IMR-90 (cell line): Measurements from ENCODE around the gene EPM2AIP1. TPM values are rescaled to one million over a fixed set of nuclear protein-coding genes. Genes with fewer than 3 reads are reported as not detected.

Source experiments
- ATAC-seq: fragments of 200-7000 bp; cut with Tn5 transposase; 2 replicates; pipeline ENCODE4 v1.9.1; 2020; ENCODE audit warnings: low read depth, mild to moderate bottlenecking, moderate library complexity
- BruUV-seq: library from RNA; stranded (reverse); fragments of 400-500 nt; replicated peaks from 2 replicates; lab custom pipeline; 2021; lab: Mats Ljungman, UMichigan
- CTCF ChIA-PET: fragments of 300-600 bp; formaldehyde crosslinking; extraction: SDS; loops from one replicate; lab custom pipeline; 2021; ENCODE audit warnings: antibody characterized with exemption; lab: Yijun Ruan, JAX
- POLR2A ChIA-PET: fragments of 300-600 bp; sonication (Branson Sonifier 250); formaldehyde crosslinking; loops from one replicate; lab custom pipeline; 2022; ENCODE audit warnings: antibody characterized with exemption; ENCODE audit not compliant: unreplicated experiment; lab: Charles Lee
- DNase-seq: peaks from one replicate; pipeline ENCODE4 v3.0.0; 2013
- H2AFZ ChIP-seq: replicated peaks from 2 replicates; pipeline ENCODE3; 2013; ENCODE audit warnings: low read length, mild to moderate bottlenecking; ENCODE audit not compliant: poor library complexity
- H2AK5ac ChIP-seq: 2 replicates; pipeline ENCODE4 v1.6.1; 2013; ENCODE audit warnings: low read depth, low read length, inconsistent platforms
- H2AK9ac ChIP-seq: replicated peaks from 2 replicates; pipeline ENCODE3; 2013; ENCODE audit warnings: mild to moderate bottlenecking, low read depth, low read length, moderate library complexity; ENCODE audit not compliant: poor library complexity
- H2BK120ac ChIP-seq: 2 replicates; pipeline ENCODE4 v1.6.1; 2013; ENCODE audit warnings: low read depth, low read length, inconsistent platforms
- H2BK15ac ChIP-seq: 3 replicates; pipeline ENCODE4 v1.6.1; 2013; ENCODE audit warnings: low read depth, low read length, inconsistent platforms
- H2BK20ac ChIP-seq: 2 replicates; pipeline ENCODE4 v1.6.1; 2013; ENCODE audit warnings: low read depth, mild to moderate bottlenecking, inconsistent platforms, low read length, moderate library complexity
- H2BK5ac ChIP-seq: 2 replicates; pipeline ENCODE4 v1.6.1; 2013; ENCODE audit warnings: mild to moderate bottlenecking, low read depth, low read length, inconsistent platforms; ENCODE audit not compliant: poor library complexity, severe bottlenecking
- H3K14ac ChIP-seq: replicated peaks from 2 replicates; pipeline ENCODE4 v1.6.1; 2013; ENCODE audit warnings: low read depth, low read length, inconsistent platforms
- H3K18ac ChIP-seq: 2 replicates; pipeline ENCODE4 v1.6.1; 2013; ENCODE audit warnings: low read depth, low read length, control low read depth
- H3K23ac ChIP-seq: 2 replicates; pipeline ENCODE4 v1.6.1; 2013; ENCODE audit warnings: low read depth, low read length, inconsistent platforms
- H3K27ac ChIP-seq: 2 replicates; pipeline ENCODE4 v1.5.1; 2013; ENCODE audit warnings: mild to moderate bottlenecking, control low read depth, low read length; ENCODE audit not compliant: insufficient read depth
- H3K27me3 ChIP-seq: 2 replicates; pipeline ENCODE4 v1.6.1; 2013; ENCODE audit warnings: low read length; ENCODE audit not compliant: control insufficient read depth, insufficient read depth
- H3K36me3 ChIP-seq: 2 replicates; pipeline ENCODE4 v1.6.1; 2013; ENCODE audit warnings: low read length, mixed read lengths; ENCODE audit not compliant: control insufficient read depth, insufficient read depth
- H3K4ac ChIP-seq: 2 replicates; pipeline ENCODE4 v1.6.1; 2013; ENCODE audit warnings: low read depth, low read length, inconsistent platforms
- H3K4me1 ChIP-seq: 2 replicates; pipeline ENCODE4 v1.6.1; 2013; ENCODE audit warnings: low read length, mixed read lengths; ENCODE audit not compliant: control insufficient read depth, insufficient read depth
- H3K4me2 ChIP-seq: 2 replicates; pipeline ENCODE4 v1.6.1; 2013; ENCODE audit warnings: low read depth, mild to moderate bottlenecking, control low read depth, low read length, moderate library complexity
- H3K4me3 ChIP-seq: 2 replicates; pipeline ENCODE4 v1.5.1; 2013; ENCODE audit warnings: low read depth, mild to moderate bottlenecking, control low read depth, low read length, moderate library complexity; ENCODE audit not compliant: insufficient read depth
- H3K56ac ChIP-seq: 2 replicates; pipeline ENCODE4 v1.6.1; 2013; ENCODE audit warnings: low read length, inconsistent platforms; ENCODE audit not compliant: insufficient read depth; ENCODE audit errors: extremely low read depth
- H3K79me1 ChIP-seq, 2 experiments: 2 replicates each; pipeline ENCODE4 v1.6.1; 2013; ENCODE audit warnings: low read length in 2 of 2, inconsistent platforms in 1 of 2, low read depth in 1 of 2
- H3K9ac ChIP-seq: 2 replicates; pipeline ENCODE4 v1.6.1; 2013; ENCODE audit warnings: low read depth, low read length, control low read depth
- H3K9me1 ChIP-seq: 2 replicates; pipeline ENCODE4 v1.6.1; 2013; ENCODE audit warnings: low read length, inconsistent platforms; ENCODE audit not compliant: insufficient read depth
- H3K9me3 ChIP-seq: 2 replicates; pipeline ENCODE4 v1.6.1; 2013; ENCODE audit warnings: low read length; ENCODE audit not compliant: control insufficient read depth, insufficient read depth
- H4K20me1 ChIP-seq: 2 replicates; pipeline ENCODE4 v1.6.1; 2013; ENCODE audit warnings: low read length, inconsistent platforms; ENCODE audit not compliant: insufficient read depth
- H4K5ac ChIP-seq: 2 replicates; pipeline ENCODE4 v1.6.1; 2013; ENCODE audit warnings: mild to moderate bottlenecking, low read depth, low read length, control low read depth
- H4K8ac ChIP-seq, 2 experiments: 2 replicates each; pipeline ENCODE4 v1.6.1; 2013; ENCODE audit warnings: low read depth in 2 of 2, low read length in 2 of 2, control low read depth in 1 of 2, inconsistent platforms in 1 of 2
- H4K91ac ChIP-seq: 2 replicates; pipeline ENCODE4 v1.6.1; 2013; ENCODE audit warnings: low read depth, low read length, inconsistent platforms; ENCODE audit not compliant: insufficient read depth
- CEBPB ChIP-seq: IDR thresholded peaks from 2 replicates; pipeline ENCODE4 v1.6.1; 2012; ENCODE audit warnings: low read depth, low read length, improper control_type of control experiment
- MAFK ChIP-seq: IDR thresholded peaks from 2 replicates; pipeline ENCODE4 v1.6.1; 2012; ENCODE audit warnings: low read depth, low read length, improper control_type of control experiment
- NFE2L2 ChIP-seq: fragments of 150-350 bp; IDR thresholded peaks from 2 replicates; pipeline ENCODE4 v1.6.1; 2016; ENCODE audit warnings: low read depth, mild to moderate bottlenecking, low read length
- SMC3 ChIP-seq: fragments of 150-350 bp; IDR thresholded peaks from 2 replicates; pipeline ENCODE4 v1.6.1; 2016; ENCODE audit warnings: low read depth, mild to moderate bottlenecking, antibody characterized with exemption, low read length, moderate library complexity
- WGBS, 2 experiments: methylation state at CpG; one replicate each; pipeline versions ENCODE4 v1.1.5 to v1.1.7; 2013; ENCODE audit warnings: missing lambda C conversion rate in 2 of 2; ENCODE audit not compliant: insufficient read length in 1 of 2; ENCODE audit errors: extremely low coverage in 2 of 2; 5-methylcytosine and 5-hydroxymethylcytosine counted together
- dilution Hi-C: fragments of 300-500 bp; cut with HindIII; formaldehyde crosslinking; loops from one replicate; pipeline ENCODE4 v1.14.3; 2018; ENCODE audit warnings: low sequenced_read_pairs; ENCODE audit not compliant: unreplicated experiment
- in situ Hi-C: fragments of 300-500 bp; cut with MboI; formaldehyde crosslinking; loops from 3 replicates; pipeline ENCODE4 v1.14.3; 2019; ENCODE audit warnings: low sequenced_read_pairs, inconsistent platforms, mixed read lengths
- intact Hi-C: fragments of 100-400 bp; cut with micrococcal nuclease; formaldehyde crosslinking; loops from 2 replicates; pipeline ENCODE4 v1.10.0; 2022
- polyA plus RNA-seq, 3 experiments: library from polyadenylated mRNA; depleted of rRNA; stranded (reverse); fragments of >200 nt; gene quantifications; 2 replicates each; pipeline ENCODE4 v1.2.3, GENCODE V29; 2012; ENCODE audit warnings: low replicate concordance in 1 of 3
- total RNA-seq: library from RNA; depleted of rRNA; stranded (reverse); fragments of >200 nt; gene quantifications from 2 replicates; pipeline ENCODE4 v1.2.3, GENCODE V29; 2012
- TF ChIP-seq, protein P1 (sequence below): conservative IDR thresholded peaks from 2 replicates; pipeline ENCODE4 v1.5.1; 2012; ENCODE audit warnings: mild to moderate bottlenecking, low read depth, low read length, improper control_type of control experiment
- TF ChIP-seq, protein P2 (sequence below): fragments of 150-350 bp; IDR thresholded peaks from 2 replicates; pipeline ENCODE4 v1.6.1; 2016; ENCODE audit warnings: low read depth, mild to moderate bottlenecking, low read length, moderate library complexity, borderline replicate concordance

Gene EPM2AIP1
- total and polyA plus RNA-seq, 2 of the 4 experiments (the other 2 are of a cell fraction) = 6.4 to 13.4 TPM

DNA sequence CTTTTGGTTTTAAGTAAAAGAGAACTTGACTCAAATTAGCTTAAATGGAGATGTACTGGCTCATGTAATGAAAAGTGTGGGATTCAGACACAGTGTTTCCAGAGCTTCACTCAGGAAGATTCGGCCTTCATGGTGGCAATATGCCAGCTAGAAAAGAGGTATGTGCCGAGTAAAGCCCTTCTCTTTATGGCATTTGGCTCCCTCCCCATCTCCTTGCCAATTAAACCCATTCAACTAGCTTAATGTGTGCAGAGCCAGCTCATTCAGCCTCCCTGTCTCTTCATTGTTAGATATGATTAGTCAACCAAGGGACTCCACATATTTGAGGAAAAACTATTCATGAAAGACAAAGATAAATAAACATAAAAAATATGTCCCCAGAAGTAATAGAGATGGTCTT lies 33.1 kb downstream of the EPM2AIP1 start:
- Histone ChIP-seq H2AFZ (no peak overlapping the region), H3K18ac (no peak overlapping the region), H4K8ac (no peak overlapping the region), H4K5ac (no peak overlapping the region), H4K91ac (no peak overlapping the region), H3K9me1 (no peaks in the 10 kb centered on the region; the same call in 1 of the 2 replicates), H3K14ac (no peak overlapping the region), H3K56ac (no peak overlapping the region), H2BK15ac (no peak overlapping the region), H3K36me3 (no peaks in the 10 kb centered on the region), H4K20me1 (no peaks in the 10 kb centered on the region), H3K4me1 (peaks cover 6% of the 10 kb centered on the region; the same call in 1 of the 2 replicates), H2BK5ac (no peak overlapping the region), H3K4ac (no peak overlapping the region), H2AK9ac (no peak overlapping the region), H2AK5ac (no peak overlapping the region), H3K9me3 (no peaks in the 10 kb centered on the region), H3K4me3 (no peak overlapping the region), H3K23ac (no peak overlapping the region), H3K9ac (no peak overlapping the region), H3K4me2 (no peak overlapping the region), H3K27ac (no peak overlapping the region), H2BK120ac (no peak overlapping the region), H3K79me1 (no peaks in the 10 kb centered on the region), H3K27me3 (no peaks in the 10 kb centered on the region), H2BK20ac (no peak overlapping the region)
- in situ Hi-C loops (loop anchor here (5.0 kb wide), 1 partner anchor 233 kb away; no protein-coding TSS in a partner anchor), dilution Hi-C loops (no loop called here), intact Hi-C loops (loop anchor here (2.0 kb wide), 1 partner anchor 91 kb away; no protein-coding TSS in a partner anchor)
- ChIA-PET POLR2A (no interaction called here), CTCF (interaction anchor here (0.7 to 3.5 kb wide), 4 partner anchors 13 to 104 kb away, joined by 3 to 39 read pairs (median 9); partner anchors contain the start of gene TRANK1)
- ATAC-seq (no peak), DNase-seq (no peak)
- no TSS peak for BruUV-seq
- no CpG with 5 or more reads among the region's 2 CpGs for WGBS, 2 experiments
- TF ChIP-seq NFE2L2 = no peak
- TF ChIP-seq, protein P1, sequence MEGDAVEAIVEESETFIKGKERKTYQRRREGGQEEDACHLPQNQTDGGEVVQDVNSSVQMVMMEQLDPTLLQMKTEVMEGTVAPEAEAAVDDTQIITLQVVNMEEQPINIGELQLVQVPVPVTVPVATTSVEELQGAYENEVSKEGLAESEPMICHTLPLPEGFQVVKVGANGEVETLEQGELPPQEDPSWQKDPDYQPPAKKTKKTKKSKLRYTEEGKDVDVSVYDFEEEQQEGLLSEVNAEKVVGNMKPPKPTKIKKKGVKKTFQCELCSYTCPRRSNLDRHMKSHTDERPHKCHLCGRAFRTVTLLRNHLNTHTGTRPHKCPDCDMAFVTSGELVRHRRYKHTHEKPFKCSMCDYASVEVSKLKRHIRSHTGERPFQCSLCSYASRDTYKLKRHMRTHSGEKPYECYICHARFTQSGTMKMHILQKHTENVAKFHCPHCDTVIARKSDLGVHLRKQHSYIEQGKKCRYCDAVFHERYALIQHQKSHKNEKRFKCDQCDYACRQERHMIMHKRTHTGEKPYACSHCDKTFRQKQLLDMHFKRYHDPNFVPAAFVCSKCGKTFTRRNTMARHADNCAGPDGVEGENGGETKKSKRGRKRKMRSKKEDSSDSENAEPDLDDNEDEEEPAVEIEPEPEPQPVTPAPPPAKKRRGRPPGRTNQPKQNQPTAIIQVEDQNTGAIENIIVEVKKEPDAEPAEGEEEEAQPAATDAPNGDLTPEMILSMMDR = no peak
- TF ChIP-seq CEBPB = no peak
- TF ChIP-seq MAFK = no peak
- TF ChIP-seq, protein P2, sequence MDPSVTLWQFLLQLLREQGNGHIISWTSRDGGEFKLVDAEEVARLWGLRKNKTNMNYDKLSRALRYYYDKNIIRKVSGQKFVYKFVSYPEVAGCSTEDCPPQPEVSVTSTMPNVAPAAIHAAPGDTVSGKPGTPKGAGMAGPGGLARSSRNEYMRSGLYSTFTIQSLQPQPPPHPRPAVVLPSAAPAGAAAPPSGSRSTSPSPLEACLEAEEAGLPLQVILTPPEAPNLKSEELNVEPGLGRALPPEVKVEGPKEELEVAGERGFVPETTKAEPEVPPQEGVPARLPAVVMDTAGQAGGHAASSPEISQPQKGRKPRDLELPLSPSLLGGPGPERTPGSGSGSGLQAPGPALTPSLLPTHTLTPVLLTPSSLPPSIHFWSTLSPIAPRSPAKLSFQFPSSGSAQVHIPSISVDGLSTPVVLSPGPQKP = no peak
- TF ChIP-seq SMC3 = no peak
